Measurements from ENCODE around the gene SPHKAP.
"Not testable (repeated sequence)": the region's sequence is repeated elsewhere in the genome, so short reads cannot be mapped to it uniquely, and the experiment has no call there.

SPHKAP gene

GRCh38 chr2:228082571-228082970 lies 98.9 kb downstream of the SPHKAP start:
- no peaks in the 10 kb centered on the region for H3K9me3 ChIP-seq
- no peak overlapping the region for H3K4me3 ChIP-seq (ENCODE audit: low read depth in 1 of 2, low read length in 1 of 2)
- H3K36me3 ChIP-seq = no peaks in the 10 kb centered on the region
- H3K27ac ChIP-seq = no peak overlapping the region
- H3K4me1 ChIP-seq (ENCODE audit: control insufficient read depth in 1 of 2, insufficient read depth in 1 of 2, low read depth in 1 of 2, low read length in 1 of 2) = no peaks in the 10 kb centered on the region
- no peaks in the 10 kb centered on the region for H3K27me3 ChIP-seq
- no peak for TF ChIP-seq CTCF (IDR thresholded peaks at IDR 0.05)

- Histone ChIP-seq H3K36me3 (no peaks in the 10 kb centered on the region), H3K4me3 (ENCODE audit: low read depth in 1 of 2, low read length in 1 of 2) (no peak overlapping the region), H3K27ac (no peak overlapping the region), H3K27me3 (no peaks in the 10 kb centered on the region), H3K9me3 (no peaks in the 10 kb centered on the region), H3K4me1 (ENCODE audit: control insufficient read depth in 1 of 2, insufficient read depth in 1 of 2, low read depth in 1 of 2, low read length in 1 of 2) (no peaks in the 10 kb centered on the region)
- TF ChIP-seq CTCF (IDR thresholded peaks at IDR 0.05) = no peak
Observed at GRCh38 chr2:228079194-228079593, 102.3 kb downstream of the SPHKAP start.

GRCh38 chr2:228076695-228077094 lies 104.8 kb downstream of the SPHKAP start:
- H3K27me3 ChIP-seq; H3K36me3 ChIP-seq; H3K4me1 ChIP-seq (ENCODE audit: control insufficient read depth in 1 of 2, insufficient read depth in 1 of 2, low read depth in 1 of 2, low read length in 1 of 2); H3K4me3 ChIP-seq (ENCODE audit: low read depth in 1 of 2, low read length in 1 of 2); H3K9me3 ChIP-seq; H3K27ac ChIP-seq: not testable (repeated sequence)

GRCh38 chr2:228072669-228073068 lies 108.8 kb downstream of the SPHKAP start:
- Histone ChIP-seq H3K4me1 (ENCODE audit: control insufficient read depth in 1 of 2, insufficient read depth in 1 of 2, low read depth in 1 of 2, low read length in 1 of 2) (no peaks in the 10 kb centered on the region), H3K36me3 (no peaks in the 10 kb centered on the region), H3K27me3 (no peaks in the 10 kb centered on the region), H3K9me3 (no peaks in the 10 kb centered on the region), H3K4me3 (ENCODE audit: low read depth in 1 of 2, low read length in 1 of 2) (no peak overlapping the region), H3K27ac (no peak overlapping the region)
- TF ChIP-seq CTCF (IDR thresholded peaks at IDR 0.05) = no peak

- no peak for TF ChIP-seq CTCF (IDR thresholded peaks at IDR 0.05)
- Histone ChIP-seq H3K27ac (no peak overlapping the region), H3K9me3 (no peaks in the 10 kb centered on the region), H3K36me3 (no peaks in the 10 kb centered on the region), H3K4me1 (ENCODE audit: control insufficient read depth in 1 of 2, insufficient read depth in 1 of 2, low read depth in 1 of 2, low read length in 1 of 2) (no peaks in the 10 kb centered on the region), H3K27me3 (no peaks in the 10 kb centered on the region), H3K4me3 (ENCODE audit: low read depth in 1 of 2, low read length in 1 of 2) (no peak overlapping the region)
Observed at GRCh38 chr2:228067309-228067708, 114.2 kb downstream of the SPHKAP start.

GRCh38 chr2:228066126-228066798 lies 115.2 kb downstream of the SPHKAP start:
- Histone ChIP-seq H3K4me3 (ENCODE audit: low read depth in 1 of 2, low read length in 1 of 2) (no peak overlapping the region), H3K4me1 (ENCODE audit: control insufficient read depth in 1 of 2, insufficient read depth in 1 of 2, low read depth in 1 of 2, low read length in 1 of 2) (no peaks in the 10 kb centered on the region), H3K27ac (no peak overlapping the region), H3K36me3 (no peaks in the 10 kb centered on the region), H3K9me3 (no peaks in the 10 kb centered on the region), H3K27me3 (no peaks in the 10 kb centered on the region)
- TF ChIP-seq CTCF (IDR thresholded peaks at IDR 0.05) = no peak
